Astrocyte of the hippocampus (primary cell): ENCODE results near the gene TMEFF2.
"Not testable (repeated sequence)": the region's sequence is repeated elsewhere in the genome, so short reads cannot be mapped to it uniquely, and the experiment has no call there.

Experiments
- DNase-seq: peaks from one replicate; pipeline ENCODE4 v3.0.0; 2011; ENCODE audit warnings: low read depth, low spot score

The TMEFF2 gene

GRCh38 chr2:191933307-191934105, 261.2 kb downstream of the TMEFF2 start:
- no peak for DNase-seq

GRCh38 chr2:191932286-191932685, 262.4 kb downstream of the TMEFF2 start:
- no peak for DNase-seq

DNA sequence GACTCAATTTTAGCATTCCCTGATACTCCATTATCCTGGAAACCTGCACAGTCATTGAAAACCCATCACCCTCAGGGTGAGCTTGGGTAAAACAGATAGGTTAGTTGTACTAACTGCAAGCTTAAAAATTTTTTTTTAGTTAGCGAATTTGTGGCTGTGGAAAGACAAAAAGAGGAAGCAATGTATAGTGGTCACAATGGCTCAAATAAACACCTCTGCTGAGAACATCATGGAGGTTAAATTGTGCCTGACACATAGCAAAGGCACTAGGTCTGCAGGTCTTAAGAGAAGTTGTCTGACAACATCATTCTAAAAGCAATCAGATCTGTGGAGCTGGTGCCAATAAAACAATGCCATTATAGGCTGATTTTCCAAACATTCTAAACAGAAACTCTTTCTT, 263.4 kb downstream of the TMEFF2 start:
- DNase-seq: no peak

DNA sequence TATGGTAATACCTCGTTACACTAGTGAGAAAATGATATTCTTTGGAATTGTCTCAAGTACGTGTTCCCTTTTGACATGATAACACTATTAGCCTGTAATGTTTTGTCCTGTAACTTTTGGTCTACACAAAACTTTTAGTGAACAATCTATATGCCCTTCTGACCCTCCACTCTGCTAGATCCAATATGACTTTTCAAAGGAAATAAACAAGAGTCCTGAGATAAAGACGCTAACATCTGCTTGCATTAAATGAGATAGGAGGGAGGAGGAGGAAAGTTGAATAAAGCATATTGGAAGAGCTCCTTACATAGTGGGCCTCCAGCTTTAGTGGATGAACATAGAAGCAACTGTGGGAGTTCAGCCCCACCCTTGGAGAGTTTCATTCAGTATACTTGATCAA, 264.5 kb downstream of the TMEFF2 start:
- DNase-seq: no peak

- no peak for DNase-seq
Measured at GRCh38 chr2:191929288-191929687, 265.4 kb downstream of the TMEFF2 start.

DNA sequence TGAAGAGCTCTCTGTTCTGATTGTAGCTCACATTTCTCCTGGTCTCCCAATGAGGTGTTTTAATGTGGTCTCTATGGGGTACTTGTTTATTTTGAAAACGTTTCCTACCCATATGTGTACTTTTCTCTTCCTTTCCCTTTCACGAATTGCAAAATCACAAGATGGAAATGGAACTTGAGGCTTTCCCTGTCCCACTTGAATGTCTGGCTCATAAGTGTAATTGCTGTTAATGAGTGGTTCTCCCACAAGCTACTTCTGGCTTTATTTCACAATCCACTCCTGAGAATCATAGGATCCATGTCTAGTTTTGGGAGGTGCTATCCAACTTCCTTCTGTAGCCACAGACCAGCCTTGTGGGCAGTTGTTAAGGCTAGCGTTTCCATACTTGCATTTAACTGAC, 266.7 kb downstream of the TMEFF2 start:
- DNase-seq: peak; percentile 85

- peak; percentile 98 for DNase-seq
Measured at GRCh38 chr2:191927319-191927867, 267.3 kb downstream of the TMEFF2 start.

GRCh38 chr2:191926671-191927070, 268.1 kb downstream of the TMEFF2 start:
- no peak for DNase-seq

DNA sequence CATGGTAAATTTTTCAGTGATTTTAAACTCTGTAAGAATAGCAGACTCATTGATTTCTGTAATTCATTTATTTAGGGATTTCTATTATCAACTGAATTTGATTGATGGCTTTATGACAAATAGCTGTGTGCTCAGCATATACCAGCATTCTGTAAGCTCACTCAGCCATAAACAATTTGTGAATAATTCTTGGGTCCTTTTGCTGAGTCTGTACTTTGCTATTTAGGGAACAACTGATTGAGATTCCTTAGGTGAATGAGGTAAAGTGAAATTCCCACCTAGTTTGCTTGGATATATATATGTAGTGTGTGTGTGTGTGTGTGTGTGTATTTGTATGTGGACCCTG, 271.1 kb downstream of the TMEFF2 start:
- peak; percentile 73 for DNase-seq

DNA sequence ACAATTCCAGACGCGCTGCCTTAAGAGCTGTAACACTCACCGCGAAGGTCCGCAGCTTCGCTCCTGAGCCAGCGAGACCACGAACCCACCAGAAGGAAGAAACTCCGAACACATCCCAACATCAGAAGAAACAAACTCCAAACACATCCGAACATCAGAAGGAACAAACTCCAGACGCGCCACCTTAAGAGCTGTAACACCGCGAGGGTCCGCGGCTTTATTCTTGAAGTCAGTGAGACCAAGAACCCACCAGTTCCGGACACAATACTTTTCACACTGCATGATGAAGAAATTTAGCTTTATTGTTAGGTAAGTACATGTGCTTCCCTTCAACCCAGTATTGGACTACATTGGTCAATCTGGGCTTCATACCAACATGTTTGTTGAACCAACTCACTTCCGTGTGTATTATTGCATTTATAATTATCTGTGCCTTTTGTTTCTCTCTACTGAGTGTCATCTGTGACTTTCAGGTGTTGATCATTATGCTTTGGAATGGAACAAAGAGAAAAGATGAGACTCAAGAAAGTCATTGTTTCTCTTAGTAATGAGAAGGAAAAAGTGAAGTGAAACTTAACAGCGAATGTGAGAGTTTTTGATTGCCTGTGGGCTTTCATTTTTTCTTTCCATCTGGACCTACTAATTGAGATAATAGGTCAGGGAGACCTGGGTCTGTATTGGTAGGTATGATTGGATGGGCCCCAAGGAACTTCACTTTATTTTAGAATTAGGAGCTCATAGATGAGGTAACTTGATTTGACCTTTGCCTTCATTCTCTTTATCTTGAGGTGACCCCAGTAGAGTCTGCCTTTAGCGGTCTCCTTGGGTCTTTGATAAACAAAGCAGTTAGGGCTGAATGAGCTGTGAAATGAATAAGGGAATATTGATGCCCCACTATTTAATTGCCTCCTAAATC, 271.7 kb downstream of the TMEFF2 start:
- no peak for DNase-seq

DNA sequence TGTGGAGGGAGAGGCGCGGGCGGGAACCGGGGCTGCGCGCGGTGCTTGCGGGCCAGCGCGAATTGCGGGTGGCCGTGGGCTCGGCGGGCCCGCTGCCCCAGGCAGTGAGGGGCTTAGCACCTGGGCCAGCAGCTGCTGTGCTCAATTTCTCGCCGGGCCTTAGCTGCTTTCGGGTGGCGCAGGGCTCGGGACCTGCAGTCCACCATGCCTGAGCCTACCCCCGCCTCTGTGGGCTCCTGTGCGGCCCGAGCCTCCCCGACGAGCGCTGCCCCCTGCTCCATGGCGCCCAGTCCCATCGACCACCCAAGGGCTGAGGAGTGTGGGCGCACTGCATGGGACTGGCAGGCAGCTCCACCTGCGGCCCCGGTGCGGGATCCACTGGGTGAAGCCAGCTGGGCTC, 273.1 kb downstream of the TMEFF2 start:
- DNase-seq: not testable (repeated sequence)

- no peak for DNase-seq
Measured at GRCh38 chr2:191920502-191920901, 274.2 kb downstream of the TMEFF2 start.

- peak; percentile 66 for DNase-seq
Measured at GRCh38 chr2:191917967-191918651, 276.6 kb downstream of the TMEFF2 start.

GRCh38 chr2:191917430-191917881, 277.3 kb downstream of the TMEFF2 start:
- peak; percentile 25 for DNase-seq

- no peak for DNase-seq
Measured at GRCh38 chr2:191916826-191917225, 277.9 kb downstream of the TMEFF2 start.

- DNase-seq: no peak
Measured at GRCh38 chr2:191915750-191916149, 279.0 kb downstream of the TMEFF2 start.

- no peak for DNase-seq
Measured at GRCh38 chr2:191913796-191914195, 280.9 kb downstream of the TMEFF2 start.

- DNase-seq: no peak
Measured at GRCh38 chr2:191912764-191913163, 282.0 kb downstream of the TMEFF2 start.

GRCh38 chr2:191910518-191910917, 284.2 kb downstream of the TMEFF2 start:
- peak; percentile 57 for DNase-seq

- no peak for DNase-seq
Measured at GRCh38 chr2:191908874-191909273, 285.9 kb downstream of the TMEFF2 start.

DNA sequence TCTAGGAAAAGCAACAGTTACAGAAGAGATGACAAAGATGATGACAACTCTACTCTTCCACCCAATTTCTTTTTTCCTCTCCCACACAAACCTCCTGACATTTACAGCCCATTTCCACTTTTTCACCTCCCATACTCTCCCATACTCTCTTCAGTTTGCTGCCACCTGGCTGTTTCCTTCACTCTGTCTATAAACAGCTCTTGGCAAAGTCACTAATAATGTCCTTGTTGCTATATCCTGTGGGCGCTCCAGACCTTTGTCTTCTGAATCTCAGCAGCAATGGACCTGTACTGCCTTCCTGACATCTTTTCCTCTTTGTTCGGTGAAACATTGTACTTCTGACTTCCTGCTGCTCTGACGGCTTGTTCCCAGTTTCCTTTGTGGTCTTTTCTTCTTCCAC, 287.2 kb downstream of the TMEFF2 start:
- DNase-seq: no peak

DNA sequence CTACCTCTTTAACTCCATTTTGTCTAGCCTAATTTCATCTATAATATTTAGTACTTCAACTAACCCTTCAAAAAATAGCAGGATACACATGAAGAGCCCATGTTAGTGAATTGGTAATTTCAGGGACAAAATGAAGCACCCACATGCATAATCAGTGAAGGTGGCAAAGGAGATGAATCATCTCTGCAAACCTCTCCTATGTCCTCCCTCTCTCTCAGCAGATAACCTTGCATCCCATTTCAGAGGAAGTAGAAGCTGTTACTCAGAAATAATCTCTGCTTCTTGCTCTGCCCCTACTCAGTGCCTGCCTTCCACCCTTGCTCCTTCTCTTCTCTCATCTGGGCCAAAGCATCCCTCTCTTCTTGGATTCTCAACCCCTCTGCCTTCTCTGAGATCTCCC, 287.6 kb downstream of the TMEFF2 start:
- no peak for DNase-seq
